IPS DF 6.9 (cell line): ENCODE measurements around the gene FOXO3.

Experiments used
- DNase-seq: peaks from one replicate; pipeline ENCODE4 v3.0.0-alpha.2; 2013; ENCODE audit warnings: low read depth, low spot score
- H3K27ac ChIP-seq: one replicate; pipeline ENCODE4 v1.5.1; 2013; ENCODE audit warnings: low read length, control low read depth
- H3K27me3 ChIP-seq: 2 replicates; pipeline ENCODE4 v1.6.1; 2013; ENCODE audit warnings: mild to moderate bottlenecking, low read length; ENCODE audit not compliant: control insufficient read depth, insufficient read depth
- H3K36me3 ChIP-seq: 2 replicates; pipeline ENCODE4 v1.6.1; 2013; ENCODE audit warnings: low read length; ENCODE audit not compliant: control insufficient read depth, insufficient read depth
- H3K4me1 ChIP-seq: 2 replicates; pipeline ENCODE4 v1.6.1; 2013; ENCODE audit warnings: low read length; ENCODE audit not compliant: control insufficient read depth, insufficient read depth
- H3K4me3 ChIP-seq: 2 replicates; pipeline ENCODE4 v1.5.1; 2013; ENCODE audit warnings: mild to moderate bottlenecking, low read length
- H3K9me3 ChIP-seq: 2 replicates; pipeline ENCODE4 v1.6.1; 2013; ENCODE audit warnings: low read length, inconsistent platforms; ENCODE audit not compliant: control insufficient read depth, insufficient read depth
- WGBS: extraction: QIAGEN DNeasy Blood & Tissue Kit; methylation state at CpG from one replicate; pipeline ENCODE4 v1.1.7; 2013; ENCODE audit warnings: mixed read lengths, missing lambda C conversion rate; ENCODE audit not compliant: insufficient read length, insufficient coverage; 5-methylcytosine and 5-hydroxymethylcytosine counted together

Gene FOXO3

DNA sequence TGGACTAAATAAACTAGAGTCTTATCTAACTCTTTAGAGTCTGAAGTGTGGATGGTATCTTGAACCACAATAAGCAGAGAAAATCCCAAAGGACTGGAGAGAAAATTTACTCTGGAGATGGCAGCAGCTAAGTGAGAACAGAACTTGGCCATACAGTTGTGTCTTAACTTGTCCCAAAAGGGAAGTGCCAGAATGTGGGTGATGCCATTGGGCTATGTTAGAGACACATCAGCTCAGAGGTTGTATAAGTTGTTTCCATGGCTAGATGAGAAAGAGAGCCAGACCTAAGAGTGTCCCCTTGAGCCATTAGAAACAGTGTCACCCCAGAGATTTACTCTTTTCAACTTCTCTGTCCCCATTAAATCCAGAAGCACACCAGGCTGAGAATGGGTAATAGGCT, 36.2 kb downstream of the FOXO3 start:
- no peak for DNase-seq
- no peak overlapping the region for H3K4me3 ChIP-seq
- no peaks in the 10 kb centered on the region; the same call in 1 of the 2 replicates for H3K4me1 ChIP-seq
- H3K27ac ChIP-seq, result no peak overlapping the region
- no peaks in the 10 kb centered on the region for H3K27me3 ChIP-seq
- H3K9me3 ChIP-seq, result no peaks in the 10 kb centered on the region
- H3K36me3 ChIP-seq, result no peaks in the 10 kb centered on the region

DNA sequence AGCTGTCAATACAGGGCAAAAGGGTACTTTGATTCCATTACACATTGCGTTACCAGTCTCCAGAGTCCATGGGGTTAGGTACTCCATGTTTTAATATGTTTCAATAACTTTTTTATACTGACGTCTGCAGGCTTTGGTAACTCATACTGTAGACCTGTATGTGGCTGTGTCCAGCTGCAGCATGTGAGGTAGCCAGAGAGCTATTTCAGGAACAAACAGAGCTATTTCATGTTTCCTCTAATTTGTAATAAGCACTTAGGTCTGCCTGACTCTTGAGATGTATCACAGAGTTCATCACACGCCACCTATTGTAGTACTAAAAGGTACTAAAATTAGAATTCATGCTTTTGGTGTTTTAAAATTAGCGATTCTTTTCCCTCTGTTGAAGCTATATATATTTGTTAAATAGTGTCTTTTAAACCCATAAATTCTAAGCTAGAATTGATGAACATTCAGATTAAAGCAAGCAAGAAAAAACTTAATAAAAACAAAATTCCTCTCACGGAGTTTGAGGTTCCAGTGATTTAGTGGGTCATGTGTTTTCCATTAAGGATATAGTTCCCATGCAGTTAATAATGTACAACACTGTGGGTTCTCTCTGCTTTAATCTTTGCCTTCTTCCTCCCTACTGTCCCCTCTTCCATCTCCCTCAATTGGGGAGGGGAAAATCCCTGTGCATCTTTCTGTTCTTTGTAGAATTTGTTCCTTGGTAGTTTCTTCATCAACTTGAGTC, 37.0 kb downstream of the FOXO3 start:
- no CpG with 5 or more reads among the region's 5 CpGs for WGBS
- no peak overlapping the region for H3K27ac ChIP-seq

DNA sequence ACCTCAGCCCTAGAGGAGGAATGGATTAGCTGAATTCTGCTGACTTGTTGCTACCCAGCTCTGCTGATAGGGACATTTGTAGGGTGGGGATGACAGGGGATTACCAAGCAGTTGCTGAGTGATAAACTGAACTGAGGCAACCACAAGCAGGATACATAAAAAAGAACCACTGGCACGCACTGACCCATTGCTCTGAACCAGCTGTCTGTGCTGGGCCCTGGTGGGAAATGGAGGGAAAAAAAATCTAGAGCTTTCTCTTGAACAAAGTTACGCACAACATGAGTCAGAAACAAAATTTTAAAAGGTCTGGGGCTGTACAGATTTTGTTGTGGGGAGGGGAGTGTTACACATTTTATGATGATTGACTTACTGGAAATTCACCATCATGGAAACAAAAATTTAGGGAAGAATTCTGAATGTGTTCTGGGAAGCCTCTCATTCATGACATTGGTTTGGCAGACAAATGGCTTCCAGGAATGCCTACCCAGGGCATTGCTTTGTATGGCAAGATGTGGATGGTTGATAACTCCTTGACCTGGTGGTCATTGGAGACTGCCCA, 37.7 kb downstream of the FOXO3 start:
- H3K4me1 ChIP-seq, result no peaks in the 10 kb centered on the region; the same call in 1 of the 2 replicates
- no peak for DNase-seq
- H3K27ac ChIP-seq, result no peak overlapping the region
- H3K9me3 ChIP-seq, result no peaks in the 10 kb centered on the region
- H3K4me3 ChIP-seq, result no peak overlapping the region
- WGBS, result no CpG with 5 or more reads among the region's 2 CpGs
- no peaks in the 10 kb centered on the region for H3K27me3 ChIP-seq
- no peaks in the 10 kb centered on the region for H3K36me3 ChIP-seq

More for the DNA sequence above, 37.0 kb downstream of the FOXO3 start:
- no peaks in the 10 kb centered on the region; the same call in 1 of the 2 replicates for H3K4me1 ChIP-seq
- no peak for DNase-seq
- no peaks in the 10 kb centered on the region for H3K27me3 ChIP-seq
- H3K36me3 ChIP-seq, result no peaks in the 10 kb centered on the region
- no peak overlapping the region for H3K4me3 ChIP-seq
- H3K9me3 ChIP-seq, result no peaks in the 10 kb centered on the region

DNA sequence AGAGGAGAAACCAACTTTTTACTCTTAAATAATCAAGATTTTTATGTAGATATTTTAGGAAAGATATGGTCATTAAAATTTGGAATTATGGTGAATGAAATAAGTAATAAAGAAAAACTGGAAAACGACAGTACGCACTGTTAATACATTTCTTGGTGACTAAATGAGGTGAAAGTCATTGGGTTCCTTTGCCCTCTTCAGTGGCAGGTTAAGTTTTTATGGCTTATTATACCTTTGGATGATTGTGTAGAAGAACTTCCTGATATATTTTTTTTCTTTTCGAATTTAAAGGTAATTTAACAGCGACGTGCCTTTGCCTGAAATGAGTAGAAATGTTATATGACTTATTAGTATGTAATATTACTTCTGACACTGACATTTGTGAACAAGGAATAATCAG, 43.4 kb downstream of the FOXO3 start:
- peaks cover under 1% of the 10 kb centered on the region; the same call in 1 of the 2 replicates for H3K4me1 ChIP-seq
- no peak overlapping the region for H3K4me3 ChIP-seq
- DNase-seq, result no peak
- no peaks in the 10 kb centered on the region for H3K27me3 ChIP-seq
- 100% methylated on average over 2 of the region's 5 CpGs for WGBS
- H3K36me3 ChIP-seq, result no peaks in the 10 kb centered on the region
- no peaks in the 10 kb centered on the region for H3K9me3 ChIP-seq
- H3K27ac ChIP-seq, result no peak overlapping the region

DNA sequence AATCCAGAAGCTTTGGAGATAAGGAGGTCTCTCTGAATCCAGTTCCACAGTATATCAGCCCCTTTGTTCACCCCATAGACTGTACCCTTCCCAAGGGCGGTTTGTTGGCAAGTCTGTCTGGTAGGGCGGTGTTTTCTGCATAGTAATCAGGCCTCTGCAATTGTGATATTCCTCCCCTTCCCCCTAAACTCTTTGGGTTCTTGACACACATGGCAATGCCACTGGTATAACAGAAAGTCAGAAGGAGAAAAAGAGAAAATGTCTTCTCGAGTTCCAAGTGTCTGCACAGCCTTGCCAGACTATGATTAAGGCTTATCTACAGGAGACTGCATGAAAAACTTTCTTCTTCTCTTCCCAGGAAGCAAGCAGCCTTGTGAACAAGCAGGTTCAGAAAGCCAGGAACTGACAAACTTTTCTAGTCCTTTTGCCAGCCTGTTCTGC, 45.6 kb downstream of the FOXO3 start:
- no peak for DNase-seq
- Histone ChIP-seq H3K27ac (no peak overlapping the region), H3K4me1 (peaks cover 2% of the 10 kb centered on the region; the same call in 1 of the 2 replicates), H3K4me3 (no peak overlapping the region), H3K9me3 (no peaks in the 10 kb centered on the region), H3K36me3 (no peaks in the 10 kb centered on the region), H3K27me3 (no peaks in the 10 kb centered on the region)
- no CpG with 5 or more reads among the region's 3 CpGs for WGBS

DNA sequence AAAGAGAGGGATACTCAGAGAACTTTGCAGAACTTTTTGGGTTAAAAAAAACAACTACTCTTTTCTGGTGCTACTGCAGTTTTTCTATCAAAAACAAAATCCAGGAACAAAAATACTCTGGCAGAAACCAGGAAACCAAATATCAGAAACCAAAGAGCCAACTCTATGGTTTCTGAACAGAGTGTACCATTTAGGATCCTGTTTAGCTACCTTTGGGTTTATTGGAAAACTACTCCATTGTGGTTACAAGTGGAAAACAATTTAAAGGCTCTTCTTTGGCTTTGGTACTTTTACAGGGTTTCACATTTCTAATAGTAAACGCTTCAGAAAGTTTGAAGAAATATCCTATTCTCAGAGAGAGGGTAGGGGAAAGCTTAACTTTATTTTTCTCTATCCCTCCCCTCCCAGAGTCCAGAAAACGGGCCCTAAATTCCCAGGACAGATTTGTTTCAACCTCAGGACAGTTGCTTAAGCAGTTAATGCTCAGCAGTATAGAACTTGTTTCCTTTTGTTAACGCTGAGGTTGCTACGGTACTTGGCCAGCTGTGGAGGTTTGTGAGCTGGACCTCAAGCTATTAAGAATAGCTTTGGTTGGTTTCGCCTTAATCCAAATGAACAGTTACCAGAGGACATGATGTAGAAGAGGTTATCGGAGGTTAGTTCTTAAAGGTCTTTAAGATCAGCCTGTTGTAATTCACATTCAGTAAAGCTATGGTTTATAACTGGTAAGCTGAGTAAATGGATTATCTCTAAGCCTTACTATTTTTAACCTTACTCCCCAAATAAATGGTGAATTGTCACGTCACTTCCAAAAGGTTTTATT, 47.9 kb downstream of the FOXO3 start:
- no peaks in the 10 kb centered on the region for H3K27me3 ChIP-seq
- no peaks in the 10 kb centered on the region for H3K9me3 ChIP-seq
- no peaks in the 10 kb centered on the region for H3K36me3 ChIP-seq
- H3K4me3 ChIP-seq, result no peak overlapping the region
- no peak for DNase-seq
- H3K27ac ChIP-seq, result no peak overlapping the region
- peaks cover 2% of the 10 kb centered on the region; the same call in 1 of the 2 replicates for H3K4me1 ChIP-seq
- WGBS, result no CpG with 5 or more reads among the region's 7 CpGs

DNA sequence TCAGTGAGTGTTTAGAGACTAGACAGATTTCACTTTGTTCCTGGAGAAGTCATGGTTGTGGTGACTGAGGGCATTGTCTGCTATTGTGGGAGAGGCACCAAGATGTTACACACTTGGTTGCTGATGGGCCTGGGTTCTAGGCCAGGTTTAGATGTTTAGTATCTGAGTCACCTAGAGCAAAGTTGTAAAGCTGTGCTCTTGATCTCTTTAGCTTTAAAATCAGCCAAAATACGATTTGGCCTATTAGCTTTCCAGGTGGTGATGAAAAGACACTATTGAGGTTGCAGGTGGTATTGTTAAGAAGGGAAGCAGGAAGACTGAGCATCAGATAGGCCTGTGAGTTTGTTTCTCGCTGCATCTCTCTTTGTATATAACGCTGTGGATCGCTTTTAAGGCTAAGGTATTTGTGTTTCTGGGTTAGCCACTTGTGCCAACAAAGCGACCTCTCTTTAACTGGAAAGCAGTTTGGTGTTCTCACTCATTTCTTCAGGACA, 48.6 kb downstream of the FOXO3 start:
- DNase-seq, result no peak
- no peaks in the 10 kb centered on the region for H3K9me3 ChIP-seq
- no CpG with 5 or more reads among the region's 5 CpGs for WGBS
- H3K27ac ChIP-seq, result no peak overlapping the region
- no peaks in the 10 kb centered on the region for H3K36me3 ChIP-seq
- peaks cover 2% of the 10 kb centered on the region; the same call in 1 of the 2 replicates for H3K4me1 ChIP-seq
- no peaks in the 10 kb centered on the region for H3K27me3 ChIP-seq
- H3K4me3 ChIP-seq, result no peak overlapping the region

DNA sequence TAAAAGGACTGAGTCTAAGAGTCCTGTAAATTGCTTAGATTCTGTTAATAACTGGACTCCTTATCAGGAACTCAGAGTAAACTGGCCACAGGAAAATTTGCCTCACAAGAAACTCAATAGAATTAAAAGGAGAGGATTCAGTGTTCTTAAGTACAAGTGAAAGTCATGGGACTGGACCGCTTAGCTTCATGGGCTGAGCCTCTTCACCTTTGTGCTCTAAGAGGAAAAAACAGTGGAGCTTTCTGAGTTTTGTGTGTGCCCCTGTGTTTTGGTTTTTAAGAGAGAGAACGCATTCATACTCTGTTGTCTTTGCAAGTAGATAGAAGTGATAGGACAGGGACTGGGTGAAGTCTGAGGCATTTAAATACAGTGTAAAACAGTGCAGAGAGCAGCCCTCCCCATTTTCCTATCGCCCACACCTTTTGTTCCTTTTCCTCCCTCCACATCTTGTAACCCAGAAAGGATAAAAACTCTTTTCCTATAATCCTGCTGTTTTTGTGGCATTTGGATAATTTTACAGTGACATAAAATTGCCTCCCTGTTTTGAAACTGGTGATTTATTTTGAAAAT, 49.6 kb downstream of the FOXO3 start:
- DNase-seq, result no peak
- Histone ChIP-seq H3K27me3 (no peaks in the 10 kb centered on the region), H3K9me3 (no peaks in the 10 kb centered on the region), H3K36me3 (no peaks in the 10 kb centered on the region), H3K4me1 (peaks cover 2% of the 10 kb centered on the region; the same call in 1 of the 2 replicates), H3K27ac (no peak overlapping the region), H3K4me3 (no peak overlapping the region)
- WGBS, result no CpG with 5 or more reads among the region's 3 CpGs

DNA sequence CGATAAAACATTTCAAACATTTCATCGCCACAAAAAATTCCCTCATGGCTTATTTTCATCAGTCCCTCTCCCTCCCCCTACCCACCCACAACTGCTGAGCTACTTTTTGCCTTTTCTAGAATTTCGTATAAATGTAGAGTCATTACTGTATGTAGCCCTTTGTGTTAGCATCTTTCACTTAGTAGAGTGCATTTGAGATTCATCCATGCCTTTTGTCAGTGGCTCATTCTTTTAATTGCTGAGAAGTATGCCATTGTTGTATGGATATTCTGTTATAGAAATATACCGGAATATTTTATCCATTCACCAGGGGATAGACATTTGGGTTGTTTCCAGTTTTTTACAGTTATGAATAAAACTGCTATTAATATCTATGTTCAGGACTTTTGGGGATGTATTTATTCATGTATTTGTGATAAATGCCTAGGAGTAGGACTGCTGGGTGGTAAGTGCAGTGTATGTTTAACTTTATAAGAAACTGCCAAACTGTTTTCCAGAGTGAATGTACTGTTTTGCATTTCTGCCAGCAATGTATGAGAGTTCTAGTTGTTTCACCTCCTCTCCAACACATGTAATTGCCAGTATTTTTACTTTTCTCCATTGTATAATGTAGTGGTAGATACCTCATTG, 50.4 kb downstream of the FOXO3 start:
- Histone ChIP-seq H3K4me3 (no peak overlapping the region), H3K27ac (no peak overlapping the region)
- DNase-seq, result no peak

DNA sequence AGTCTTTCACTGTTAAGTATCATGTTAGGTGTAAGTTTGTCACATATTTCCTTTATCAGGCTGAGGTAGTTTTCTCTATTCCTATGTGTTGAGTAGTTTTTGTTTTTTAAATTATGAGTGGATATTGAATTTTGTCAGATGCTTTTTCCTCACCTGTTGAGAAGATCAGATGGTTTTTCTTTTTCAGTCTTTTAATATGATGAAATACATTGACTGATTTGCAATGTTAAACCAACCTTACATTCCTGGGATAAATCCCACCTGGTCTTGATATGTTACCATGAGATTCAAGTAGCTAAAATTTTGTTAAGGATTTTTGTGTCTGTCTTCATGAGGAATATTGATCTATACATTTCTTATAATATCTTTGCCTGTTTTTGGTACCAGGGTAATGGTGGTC, 52.1 kb downstream of the FOXO3 start:
- Histone ChIP-seq H3K4me1 (peaks cover 2% of the 10 kb centered on the region; the same call in 1 of the 2 replicates), H3K27me3 (no peaks in the 10 kb centered on the region), H3K9me3 (no peaks in the 10 kb centered on the region), H3K4me3 (no peak overlapping the region), H3K27ac (no peak overlapping the region), H3K36me3 (no peaks in the 10 kb centered on the region)
- no peak for DNase-seq

More for the DNA sequence above, 50.4 kb downstream of the FOXO3 start:
- no peaks in the 10 kb centered on the region for H3K27me3 ChIP-seq
- H3K36me3 ChIP-seq, result no peaks in the 10 kb centered on the region
- H3K9me3 ChIP-seq, result no peaks in the 10 kb centered on the region
- H3K4me1 ChIP-seq, result peaks cover 2% of the 10 kb centered on the region; the same call in 1 of the 2 replicates
- no CpG with 5 or more reads among the region's 4 CpGs for WGBS
